Stimulated activated naive CD8-positive, alpha-beta T cell treated with anti-CD3 and anti-CD28 coated beads, Interleukin-15, Interleukin-2, amounts not matched to agents 100 ng/mL and 50 ng/mL, for 24 hours (primary cell): Measurements from ENCODE around the gene MFN1.

Experiments
- H3K27ac Mint-ChIP-seq: one replicate; pipeline ENCODE4 v1.8.0; 2021; ENCODE audit warnings: mild to moderate bottlenecking, mixed read lengths
- H3K27me3 Mint-ChIP-seq: one replicate; pipeline ENCODE4 v1.8.0; 2021; ENCODE audit warnings: mixed read lengths
- H3K36me3 Mint-ChIP-seq: one replicate; pipeline ENCODE4 v1.8.0; 2021; ENCODE audit warnings: low read depth, mixed read lengths
- H3K4me1 Mint-ChIP-seq: one replicate; pipeline ENCODE4 v1.8.0; 2021; ENCODE audit warnings: low read depth, mixed read lengths
- H3K4me3 Mint-ChIP-seq: one replicate; pipeline ENCODE4 v1.8.0; 2021; ENCODE audit warnings: mild to moderate bottlenecking, mixed read lengths
- H3K9me3 Mint-ChIP-seq: one replicate; pipeline ENCODE4 v1.8.0; 2021; ENCODE audit warnings: mixed read lengths

Gene MFN1

DNA sequence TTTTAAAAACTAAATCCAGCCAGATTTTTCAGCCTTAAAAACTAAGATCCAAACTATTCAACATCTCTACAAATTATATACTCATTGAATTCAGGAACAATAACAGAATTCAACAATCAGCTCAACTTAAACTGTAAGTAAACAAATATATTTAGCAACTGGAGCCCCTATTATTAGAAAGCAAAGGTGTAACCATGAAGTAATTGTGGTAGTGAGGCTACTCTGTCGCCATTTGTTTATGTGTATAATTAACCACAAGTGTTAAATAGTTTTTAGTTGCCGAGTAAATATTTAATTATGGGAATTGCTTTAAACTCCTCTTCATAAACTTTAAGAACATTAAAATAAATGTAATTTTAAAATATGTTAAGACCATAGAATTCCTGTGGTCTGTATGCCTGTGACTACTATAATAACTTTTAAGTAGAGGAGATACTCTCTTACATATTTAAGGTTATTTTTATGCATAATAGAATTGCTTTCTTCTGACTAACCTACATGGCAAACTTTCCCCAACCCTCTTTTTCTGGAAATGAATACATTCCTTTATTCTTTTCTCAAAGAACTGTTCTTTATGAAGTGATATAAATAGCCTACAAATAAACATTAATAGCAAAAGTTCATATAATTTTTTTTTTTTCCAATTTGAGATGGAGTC, 51.2 kb downstream of the MFN1 start:
- Mint-ChIP-seq H3K36me3 (peaks cover 40% of the 10 kb centered on the region), H3K27ac (no peak overlapping the region), H3K4me1 (no peaks in the 10 kb centered on the region), H3K9me3 (no peaks in the 10 kb centered on the region), H3K4me3 (no peak overlapping the region), H3K27me3 (no peaks in the 10 kb centered on the region)

DNA sequence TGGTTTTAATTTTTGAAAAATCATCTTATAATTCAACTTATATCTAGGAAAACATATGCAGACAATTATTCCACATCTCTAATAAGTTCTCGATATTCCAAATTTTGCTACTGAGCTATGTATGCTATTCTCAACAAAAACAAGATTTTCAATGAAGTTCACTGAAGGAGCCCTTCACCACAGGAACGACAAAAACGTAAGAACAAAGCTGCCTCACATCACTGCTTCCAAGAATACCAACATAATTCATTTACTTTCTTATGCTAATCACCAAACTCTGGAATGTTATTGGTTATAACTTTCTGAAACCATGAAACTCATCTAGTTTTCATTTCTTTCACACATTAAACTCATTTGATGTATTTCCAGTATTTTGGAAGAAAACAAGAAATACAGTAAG, 54.1 kb downstream of the MFN1 start:
- Mint-ChIP-seq H3K9me3 (no peaks in the 10 kb centered on the region), H3K4me1 (no peaks in the 10 kb centered on the region), H3K27me3 (no peaks in the 10 kb centered on the region), H3K4me3 (no peak overlapping the region), H3K27ac (no peak overlapping the region), H3K36me3 (peaks cover 25% of the 10 kb centered on the region)

DNA sequence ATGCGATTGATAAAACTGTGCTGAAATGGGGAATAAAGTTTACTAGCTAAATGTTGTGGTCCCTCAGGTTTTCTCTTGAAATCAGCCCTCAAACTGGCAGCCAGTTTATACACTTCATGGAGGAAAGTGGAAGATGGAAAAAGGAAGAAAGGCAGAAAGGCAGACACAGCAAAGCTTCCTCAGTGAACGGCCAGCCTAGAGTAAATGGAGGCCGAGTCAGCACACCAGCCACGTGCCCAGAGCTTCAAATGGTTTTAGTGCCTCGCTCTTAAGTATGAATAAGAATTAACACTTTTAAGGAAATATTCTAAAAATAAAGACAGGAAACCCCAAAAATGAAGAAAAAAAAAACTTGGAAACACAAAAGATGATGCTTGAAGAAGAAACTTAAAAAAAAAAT, 55.5 kb downstream of the MFN1 start:
- Mint-ChIP-seq H3K27me3 (no peaks in the 10 kb centered on the region), H3K9me3 (no peaks in the 10 kb centered on the region), H3K27ac (no peak overlapping the region), H3K36me3 (peaks cover 18% of the 10 kb centered on the region), H3K4me3 (no peak overlapping the region), H3K4me1 (no peaks in the 10 kb centered on the region)

DNA sequence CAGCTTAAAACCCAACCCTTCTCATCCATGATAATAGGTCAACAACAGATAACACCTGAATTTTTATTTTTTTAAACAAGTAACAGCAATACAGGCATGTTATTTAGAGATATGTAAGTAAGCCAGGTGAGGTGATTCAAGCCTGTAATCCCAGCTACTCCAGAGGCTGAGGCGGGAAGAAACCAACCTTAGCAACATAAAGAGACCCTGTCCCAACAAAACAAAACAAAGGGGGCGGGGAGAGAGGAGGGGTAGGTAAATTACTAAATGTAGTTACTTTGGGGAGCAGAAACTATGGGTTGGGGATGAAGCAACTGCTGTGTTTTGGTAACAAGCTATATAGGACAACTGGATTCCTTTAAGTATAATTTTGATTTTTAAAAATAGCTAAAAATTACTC, 56.8 kb downstream of the MFN1 start:
- H3K4me1 Mint-ChIP-seq: no peaks in the 10 kb centered on the region
- no peaks in the 10 kb centered on the region for H3K27me3 Mint-ChIP-seq
- H3K4me3 Mint-ChIP-seq: no peak overlapping the region
- peaks cover 14% of the 10 kb centered on the region for H3K36me3 Mint-ChIP-seq
- H3K27ac Mint-ChIP-seq: no peak overlapping the region
- no peaks in the 10 kb centered on the region for H3K9me3 Mint-ChIP-seq

DNA sequence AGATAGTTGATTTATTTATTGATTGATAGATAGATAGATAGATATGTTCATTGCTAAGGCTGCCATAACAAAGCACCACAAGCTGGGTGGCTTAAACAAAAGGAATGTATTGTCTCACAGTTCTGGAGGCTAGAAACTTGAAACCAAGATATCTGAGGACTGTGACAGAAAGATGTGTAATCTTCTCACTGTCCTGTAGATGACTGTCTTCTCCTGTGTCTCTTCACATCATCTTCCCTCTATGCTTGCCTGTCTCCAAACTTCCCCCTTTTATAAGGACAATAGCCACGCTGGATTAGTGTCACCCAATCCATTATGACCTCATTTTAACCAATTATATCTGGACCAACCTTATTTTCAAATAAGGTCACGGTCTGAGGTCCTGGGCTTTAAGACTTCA, 62.8 kb downstream of the MFN1 start:
- no peak overlapping the region for H3K4me3 Mint-ChIP-seq
- no peaks in the 10 kb centered on the region for H3K9me3 Mint-ChIP-seq
- H3K36me3 Mint-ChIP-seq: no peaks in the 10 kb centered on the region
- no peak overlapping the region for H3K27ac Mint-ChIP-seq
- H3K4me1 Mint-ChIP-seq: no peaks in the 10 kb centered on the region
- no peaks in the 10 kb centered on the region for H3K27me3 Mint-ChIP-seq

DNA sequence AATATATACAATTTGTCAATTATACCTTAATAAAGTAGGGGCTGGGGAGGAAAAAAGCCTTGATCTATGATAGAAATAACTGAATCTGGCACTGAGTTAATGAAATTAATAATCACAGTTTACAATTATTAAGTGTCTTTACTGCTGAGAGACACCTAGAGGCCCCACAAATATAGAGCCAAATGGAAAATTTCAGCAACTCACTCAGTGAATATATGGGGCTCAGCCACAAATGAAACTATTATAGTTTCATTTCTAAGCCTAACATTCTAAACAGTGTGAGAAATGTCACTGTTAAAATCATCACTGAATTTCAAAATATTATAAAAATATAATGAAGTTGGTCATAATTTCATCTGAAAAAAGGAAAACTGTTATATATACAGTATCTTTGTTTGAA, 63.5 kb downstream of the MFN1 start:
- Mint-ChIP-seq H3K27ac (no peak overlapping the region), H3K4me1 (no peaks in the 10 kb centered on the region), H3K9me3 (no peaks in the 10 kb centered on the region), H3K4me3 (no peak overlapping the region), H3K36me3 (no peaks in the 10 kb centered on the region), H3K27me3 (no peaks in the 10 kb centered on the region)

DNA sequence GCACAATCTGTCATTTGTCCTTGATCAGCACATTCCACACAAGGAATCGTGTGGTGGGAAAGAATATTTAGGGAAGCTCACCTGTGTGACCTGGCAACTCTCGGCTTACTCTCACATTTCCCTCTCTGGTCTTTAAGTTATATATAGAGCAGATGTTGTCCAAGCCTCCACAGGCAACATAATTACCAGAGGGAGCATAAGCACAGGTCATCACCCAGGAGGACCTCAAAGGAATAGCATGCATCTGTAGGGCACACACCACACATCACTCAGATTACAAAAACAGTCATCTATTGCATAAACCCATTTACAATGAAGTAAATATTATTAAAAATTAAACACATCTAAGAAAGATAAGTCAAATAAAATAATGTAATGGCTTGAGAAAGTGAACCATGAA, 67.3 kb downstream of the MFN1 start:
- H3K4me1 Mint-ChIP-seq: no peaks in the 10 kb centered on the region
- peaks cover 3% of the 10 kb centered on the region for H3K36me3 Mint-ChIP-seq
- no peak overlapping the region for H3K27ac Mint-ChIP-seq
- H3K9me3 Mint-ChIP-seq: no peaks in the 10 kb centered on the region
- no peaks in the 10 kb centered on the region for H3K27me3 Mint-ChIP-seq
- no peak overlapping the region for H3K4me3 Mint-ChIP-seq

DNA sequence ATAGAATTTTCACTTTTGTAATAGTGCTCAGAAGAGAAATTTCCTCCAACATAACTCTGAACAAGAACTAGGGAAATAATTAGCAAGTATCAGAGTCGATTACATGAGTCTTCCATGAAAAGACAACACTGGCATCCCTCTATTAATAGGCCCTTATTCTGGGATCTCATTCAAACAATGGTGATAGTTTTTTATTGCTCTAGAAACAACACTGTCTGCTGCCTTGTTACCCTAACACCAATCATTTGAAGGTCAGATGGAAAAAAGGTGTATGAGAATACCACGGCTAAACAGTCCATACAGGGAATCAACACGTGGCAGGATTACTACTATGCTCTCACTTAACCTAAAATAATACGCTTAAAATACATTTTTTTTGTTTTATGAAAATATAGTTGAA, 67.9 kb downstream of the MFN1 start:
- Mint-ChIP-seq H3K27me3 (no peaks in the 10 kb centered on the region), H3K9me3 (no peaks in the 10 kb centered on the region), H3K27ac (no peak overlapping the region), H3K4me1 (no peaks in the 10 kb centered on the region), H3K4me3 (no peak overlapping the region), H3K36me3 (peaks cover 3% of the 10 kb centered on the region)

DNA sequence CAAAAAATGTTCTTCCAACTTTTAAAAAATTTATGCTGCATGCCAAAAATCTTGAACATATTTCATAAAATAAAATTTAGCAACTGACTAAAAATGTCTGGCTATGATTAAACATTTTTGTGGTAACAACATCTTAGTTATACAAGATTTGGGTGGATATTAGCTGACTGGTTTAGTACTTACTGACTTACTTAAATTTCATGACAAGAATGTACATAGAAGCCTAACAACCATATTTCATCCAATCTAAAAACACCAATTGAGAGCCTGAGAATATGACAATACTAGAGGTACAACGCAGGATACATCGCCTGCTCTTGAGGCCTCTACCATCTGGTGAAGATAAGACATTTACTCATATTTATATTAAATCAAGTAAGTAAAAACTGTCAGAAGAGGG, 69.2 kb downstream of the MFN1 start:
- Mint-ChIP-seq H3K4me3 (no peak overlapping the region), H3K9me3 (no peaks in the 10 kb centered on the region), H3K27me3 (no peaks in the 10 kb centered on the region), H3K36me3 (peaks cover 3% of the 10 kb centered on the region), H3K27ac (no peak overlapping the region), H3K4me1 (no peaks in the 10 kb centered on the region)

DNA sequence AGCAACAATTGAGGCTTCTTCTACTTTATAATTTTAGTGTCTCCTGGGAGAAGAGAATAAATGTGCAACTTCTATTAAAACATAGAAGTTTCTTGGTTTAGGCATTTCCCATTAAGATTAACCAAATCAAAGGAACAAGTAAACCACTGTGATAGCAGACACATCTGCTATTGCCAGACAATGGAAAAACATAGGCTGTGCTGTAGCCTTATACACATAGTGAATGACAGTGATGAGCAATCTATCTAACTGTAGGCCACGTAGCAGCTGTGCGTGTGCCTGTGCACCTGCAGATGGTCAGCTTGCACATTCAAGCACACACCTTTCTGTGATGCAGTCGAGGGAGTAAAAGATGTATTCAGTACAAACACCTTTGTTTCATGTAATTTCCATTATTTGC, 71.1 kb downstream of the MFN1 start:
- no peaks in the 10 kb centered on the region for H3K9me3 Mint-ChIP-seq
- no peaks in the 10 kb centered on the region for H3K4me1 Mint-ChIP-seq
- H3K27me3 Mint-ChIP-seq: no peaks in the 10 kb centered on the region
- no peak overlapping the region for H3K4me3 Mint-ChIP-seq
- H3K36me3 Mint-ChIP-seq: peaks cover 3% of the 10 kb centered on the region
- H3K27ac Mint-ChIP-seq: no peak overlapping the region

DNA sequence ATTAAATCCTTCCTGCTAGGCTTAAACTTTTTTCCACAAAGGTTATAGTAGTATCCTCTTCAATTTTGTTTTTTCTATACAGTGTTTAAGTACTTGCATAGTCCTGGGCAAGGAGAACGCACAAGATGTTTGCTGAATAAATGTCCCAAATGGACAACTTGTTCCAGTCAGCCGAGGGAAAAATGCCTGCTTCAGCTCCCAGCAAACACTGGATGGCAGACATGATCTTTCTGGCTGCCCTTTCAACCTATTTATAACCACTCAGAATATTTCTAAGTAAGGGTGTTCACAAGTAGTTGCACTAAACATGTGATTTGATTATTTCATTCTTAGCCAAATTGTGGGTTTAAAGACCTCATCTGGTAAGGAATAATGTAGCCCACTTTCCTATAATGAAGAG, 74.0 kb downstream of the MFN1 start:
- no peak overlapping the region for H3K4me3 Mint-ChIP-seq
- peaks cover 3% of the 10 kb centered on the region for H3K27me3 Mint-ChIP-seq
- H3K9me3 Mint-ChIP-seq: no peaks in the 10 kb centered on the region
- H3K4me1 Mint-ChIP-seq: no peaks in the 10 kb centered on the region
- H3K27ac Mint-ChIP-seq: no peak overlapping the region
- peaks cover 3% of the 10 kb centered on the region for H3K36me3 Mint-ChIP-seq

DNA sequence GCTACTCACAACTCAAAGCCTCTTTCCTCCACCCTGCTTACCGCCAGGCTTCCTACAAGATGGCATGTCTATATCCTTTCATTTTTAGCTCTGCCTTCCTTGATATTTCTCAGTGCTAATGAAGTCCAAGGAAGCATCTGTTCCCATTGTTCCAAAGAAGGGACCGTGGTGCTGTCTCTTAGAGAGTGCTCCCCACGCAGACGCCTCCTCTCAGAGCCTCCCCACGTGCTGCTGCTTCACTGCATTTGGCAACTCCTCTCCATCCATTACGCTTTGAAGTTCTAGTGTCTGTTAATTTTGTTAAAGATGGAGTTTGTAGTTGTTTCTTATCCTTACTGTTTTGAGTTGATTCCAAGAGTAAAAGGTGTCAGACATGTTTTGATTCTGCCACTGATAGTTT, 77.6 kb downstream of the MFN1 start:
- H3K9me3 Mint-ChIP-seq: no peaks in the 10 kb centered on the region
- no peak overlapping the region for H3K27ac Mint-ChIP-seq
- H3K36me3 Mint-ChIP-seq: no peaks in the 10 kb centered on the region
- peaks cover 3% of the 10 kb centered on the region for H3K27me3 Mint-ChIP-seq
- no peaks in the 10 kb centered on the region for H3K4me1 Mint-ChIP-seq
- no peak overlapping the region for H3K4me3 Mint-ChIP-seq

DNA sequence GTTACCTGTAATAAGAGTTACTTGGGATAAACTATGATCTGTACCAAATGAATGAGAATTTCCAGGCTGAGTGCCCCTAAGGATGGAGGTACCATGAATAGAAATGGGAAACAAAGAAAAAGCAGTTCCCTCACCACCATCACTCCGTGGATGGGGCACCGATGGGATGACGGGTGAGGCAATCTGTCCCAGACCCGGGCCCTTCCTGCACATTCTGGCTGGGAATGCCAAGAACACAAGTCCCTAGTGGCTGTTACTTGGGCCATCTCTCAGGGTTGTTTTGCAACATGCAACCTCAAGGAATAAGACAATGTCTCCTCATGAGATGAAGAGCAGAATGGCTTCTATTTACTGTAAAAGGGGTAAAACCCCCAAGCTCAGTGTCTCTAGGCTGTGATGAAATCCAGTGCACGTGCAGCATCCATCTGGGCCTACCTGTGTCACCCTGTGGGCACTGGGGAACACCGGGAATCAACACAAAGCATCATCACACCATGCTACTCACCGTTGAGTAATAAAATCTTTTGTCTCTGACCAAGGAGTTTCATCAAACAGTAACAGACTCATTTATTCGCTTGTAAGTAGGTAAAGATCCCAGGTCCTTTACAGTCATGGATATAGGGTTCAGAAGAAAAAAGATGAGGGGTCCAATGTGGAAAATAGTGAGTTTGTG, 81.5 kb downstream of the MFN1 start:
- no peak overlapping the region for H3K4me3 Mint-ChIP-seq
- H3K36me3 Mint-ChIP-seq: no peaks in the 10 kb centered on the region
- no peak overlapping the region for H3K27ac Mint-ChIP-seq
- H3K27me3 Mint-ChIP-seq: peaks cover 5% of the 10 kb centered on the region
- peaks cover 17% of the 10 kb centered on the region for H3K4me1 Mint-ChIP-seq
- no peaks in the 10 kb centered on the region for H3K9me3 Mint-ChIP-seq

DNA sequence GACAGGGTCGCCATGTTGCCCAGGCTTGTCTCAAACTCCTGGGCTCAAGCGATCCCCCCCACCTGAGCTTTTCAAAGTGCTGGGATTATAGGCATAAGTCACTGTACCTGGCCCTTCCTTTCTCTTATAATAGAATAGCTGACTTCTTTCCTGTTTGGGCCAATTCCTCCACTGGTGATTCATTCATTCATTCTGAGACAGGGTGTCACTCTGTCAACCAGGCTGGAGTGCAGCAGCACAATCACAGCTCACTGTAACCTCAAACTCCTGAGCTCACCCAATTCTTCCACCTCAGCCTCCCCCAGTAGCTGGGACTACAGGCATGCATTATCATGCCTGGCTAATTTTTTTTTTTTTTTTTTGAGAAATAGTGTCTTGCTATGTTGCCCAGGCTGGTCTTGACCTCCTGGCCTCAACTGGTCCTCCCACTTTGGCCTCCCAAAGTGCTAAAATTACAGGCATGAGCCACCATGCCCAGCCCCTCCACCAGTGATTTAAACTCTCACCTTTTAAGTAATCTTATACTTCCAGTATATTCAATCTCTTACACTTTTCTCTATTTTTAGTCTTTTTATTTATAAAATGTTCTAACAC, 82.9 kb downstream of the MFN1 start:
- peaks cover 3% of the 10 kb centered on the region for H3K27me3 Mint-ChIP-seq
- no peaks in the 10 kb centered on the region for H3K9me3 Mint-ChIP-seq
- H3K4me1 Mint-ChIP-seq: peaks cover 17% of the 10 kb centered on the region
- no peak overlapping the region for H3K27ac Mint-ChIP-seq
- H3K36me3 Mint-ChIP-seq: no peaks in the 10 kb centered on the region
- H3K4me3 Mint-ChIP-seq: no peak overlapping the region

DNA sequence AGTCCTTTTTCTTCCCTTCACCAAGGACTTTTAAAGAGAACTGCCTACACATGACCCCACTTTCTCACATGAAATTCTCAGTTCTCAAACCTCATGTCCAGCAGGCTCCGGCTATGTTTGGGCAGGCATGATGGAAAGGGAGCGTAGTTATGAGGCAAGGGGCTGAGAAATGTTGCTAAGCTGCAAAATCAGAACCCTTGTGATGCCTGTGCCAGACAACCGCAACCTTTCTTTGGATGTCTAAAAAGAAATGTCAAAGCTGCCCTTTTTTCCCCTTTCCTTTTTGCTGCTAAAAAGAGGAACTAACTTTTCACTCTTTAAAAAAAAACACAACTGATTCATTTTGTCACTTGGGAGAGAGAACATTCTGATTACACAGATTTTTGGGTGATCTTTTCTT, 84.5 kb downstream of the MFN1 start:
- H3K36me3 Mint-ChIP-seq: no peaks in the 10 kb centered on the region
- peaks cover 3% of the 10 kb centered on the region for H3K27me3 Mint-ChIP-seq
- H3K9me3 Mint-ChIP-seq: no peaks in the 10 kb centered on the region
- no peak overlapping the region for H3K27ac Mint-ChIP-seq
- H3K4me1 Mint-ChIP-seq: peaks cover 17% of the 10 kb centered on the region
- H3K4me3 Mint-ChIP-seq: no peak overlapping the region

DNA sequence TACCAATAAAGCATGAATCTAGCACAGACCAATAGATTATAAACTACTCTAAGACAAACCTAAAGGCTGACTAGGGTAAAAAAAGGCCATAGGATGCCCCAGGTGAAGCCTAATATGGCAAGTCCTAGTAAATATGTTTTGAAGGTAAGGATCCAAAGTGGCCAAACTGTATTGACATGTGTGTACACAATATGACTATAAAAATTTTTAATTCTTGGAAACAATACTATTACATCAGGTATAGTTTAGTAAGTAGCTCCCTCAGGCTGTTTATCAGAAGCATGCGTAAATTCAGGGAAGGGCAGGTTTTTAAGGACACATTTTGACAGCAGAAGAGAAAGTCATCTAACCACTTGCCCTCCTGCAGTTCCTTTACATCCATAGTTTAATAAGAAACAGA, 84.9 kb downstream of the MFN1 start:
- H3K27ac Mint-ChIP-seq: no peak overlapping the region
- peaks cover 17% of the 10 kb centered on the region for H3K4me1 Mint-ChIP-seq
- H3K9me3 Mint-ChIP-seq: no peaks in the 10 kb centered on the region
- H3K27me3 Mint-ChIP-seq: peaks cover 3% of the 10 kb centered on the region
- H3K36me3 Mint-ChIP-seq: no peaks in the 10 kb centered on the region
- H3K4me3 Mint-ChIP-seq: no peak overlapping the region
